Colonic mucosa (tissue), 4 donors: Measurements from ENCODE around the gene ALPK1. TPM values are rescaled to one million over a fixed set of nuclear protein-coding genes. Genes with fewer than 3 reads are reported as not detected.

Experiments used
- DNase-seq: peaks from one replicate; pipeline ENCODE4 v3.0.0-alpha.2; 2020
- H3K27ac ChIP-seq: fragments of 200-600 bp; one replicate; pipeline ENCODE4 v1.8.0; 2021
- H3K27me3 ChIP-seq: fragments of 200-600 bp; one replicate; pipeline ENCODE4 v1.8.0; 2021
- H3K36me3 ChIP-seq: fragments of 200-600 bp; one replicate; pipeline ENCODE4 v1.8.0; 2021
- H3K4me1 ChIP-seq: fragments of 200-600 bp; one replicate; pipeline ENCODE4 v1.8.0; 2021; ENCODE audit warnings: mild to moderate bottlenecking
- H3K4me3 ChIP-seq: fragments of 200-600 bp; one replicate; pipeline ENCODE4 v1.8.0; 2021
- H3K9ac ChIP-seq, 2 donors: one replicate each; pipeline ENCODE4 v1.7.0; 2013; ENCODE audit warnings: control low read depth in 2 of 2, low read depth in 2 of 2, low read length in 2 of 2
- H3K9me3 ChIP-seq: fragments of 200-600 bp; one replicate; pipeline ENCODE4 v1.8.0; 2021
- CTCF ChIP-seq: fragments of 200-600 bp; IDR thresholded peaks from one replicate; pipeline ENCODE4 v1.8.0; 2022; ENCODE audit warnings: antibody characterized with exemption, mild to moderate bottlenecking
- intact Hi-C: fragments of 100-400 bp; cut with DNase I; formaldehyde crosslinking; loops from one replicate; pipeline ENCODE4 v1.14.1; 2022
- total RNA-seq, 2 donors: library from RNA; stranded (reverse); fragmentation: NEBNext Ultra II Directional in 1 of 2; extraction: Animal tissue kit (Norgen Biotek cat#: 25700) in 1 of 2; gene quantifications; one replicate each; pipeline ENCODE4 v1.2.1, GENCODE V29; 2021
- donor health status: healthy.
- donor health status: DM: no; HTN: no; CAD: no.
- donor health status: DM: no; HTN: no; CAD: no.

The ALPK1 gene
- total RNA-seq = 10 to 100 TPM; 22.5 to 22.9 TPM

GRCh38 chr4:112296949-112297880 is at the start of gene ALPK1:
Gene ALPK1 (plus strand): TSS chr4:112297369.
- intact Hi-C loops = no loop called here
- Histone ChIP-seq H3K4me3 (peak within 1 kb of the TSS; percentile 27), H3K9me3 (no peaks in the 10 kb centered on the region), H3K9ac (peak within 1 kb of the TSS in 1 of 2 donors; percentile 62), H3K36me3 (no peaks in the 10 kb centered on the region), H3K27ac (peak within 1 kb of the TSS; percentile 68), H3K27me3 (no peaks in the 10 kb centered on the region), H3K4me1 (no peaks in the 10 kb centered on the region)
- peak; percentile 60 for DNase-seq
- TF ChIP-seq CTCF = no peak

- TF ChIP-seq CTCF = no peak
- H3K27me3 ChIP-seq = no peaks in the 10 kb centered on the region
- DNase-seq = no peak
- intact Hi-C loops = no loop called here
- no peaks in the 10 kb centered on the region for H3K4me1 ChIP-seq
- H3K9ac ChIP-seq = no peak overlapping the region
- no peak overlapping the region for H3K4me3 ChIP-seq
- H3K9me3 ChIP-seq = no peaks in the 10 kb centered on the region
- H3K36me3 ChIP-seq = no peaks in the 10 kb centered on the region
- no peak overlapping the region for H3K27ac ChIP-seq
These were observed 46.0 kb upstream of the ALPK1 start for GRCh38 chr4:112251019-112251643.

GRCh38 chr4:112252234-112252633 is 44.9 kb upstream of the ALPK1 start:
- intact Hi-C loops = no loop called here
- DNase-seq = no peak
- Histone ChIP-seq H3K4me3 (no peak overlapping the region), H3K9me3 (no peaks in the 10 kb centered on the region), H3K4me1 (no peaks in the 10 kb centered on the region), H3K36me3 (no peaks in the 10 kb centered on the region), H3K27ac (no peak overlapping the region), H3K27me3 (no peaks in the 10 kb centered on the region), H3K9ac (no peak overlapping the region)
- no peak for TF ChIP-seq CTCF

- Histone ChIP-seq H3K4me3 (no peak overlapping the region), H3K36me3 (no peaks in the 10 kb centered on the region), H3K27ac (no peak overlapping the region), H3K4me1 (no peaks in the 10 kb centered on the region), H3K9me3 (no peaks in the 10 kb centered on the region), H3K27me3 (no peaks in the 10 kb centered on the region), H3K9ac (no peak overlapping the region)
- TF ChIP-seq CTCF = no peak
- no peak for DNase-seq
- intact Hi-C loops = no loop called here
These were observed 43.7 kb upstream of the ALPK1 start for GRCh38 chr4:112253382-112254000.

GRCh38 chr4:112257098-112257497 is 40.1 kb upstream of the ALPK1 start:
- no peaks in the 10 kb centered on the region for H3K36me3 ChIP-seq
- no peaks in the 10 kb centered on the region for H3K4me1 ChIP-seq
- no peak for DNase-seq
- H3K4me3 ChIP-seq = no peak overlapping the region
- no peak overlapping the region for H3K9ac ChIP-seq
- no peak for TF ChIP-seq CTCF
- H3K9me3 ChIP-seq = no peaks in the 10 kb centered on the region
- H3K27me3 ChIP-seq = no peaks in the 10 kb centered on the region
- no peak overlapping the region for H3K27ac ChIP-seq
- intact Hi-C loops = no loop called here
